GM21528 (cell line): ENCODE results near the gene FAM180A.

Experiments
- ATAC-seq: cut with Tn5 transposase; IDR thresholded peaks from one replicate; pipeline ENCODE4 v1.9.1; 2021; ENCODE audit warnings: mild to moderate bottlenecking, moderate library complexity; ENCODE audit not compliant: unreplicated experiment, low FRiP score

The FAM180A gene

GRCh38 chr7:135685306-135686084 lies 63.1 kb downstream of the FAM180A start:
- ATAC-seq, result no peak

GRCh38 chr7:135684699-135685098 lies 63.9 kb downstream of the FAM180A start:
- ATAC-seq, result no peak

GRCh38 chr7:135684136-135684535 lies 64.5 kb downstream of the FAM180A start:
- no peak for ATAC-seq

GRCh38 chr7:135683609-135684008 lies 65.0 kb downstream of the FAM180A start:
- no peak for ATAC-seq

GRCh38 chr7:135682191-135682590 lies 66.4 kb downstream of the FAM180A start:
- no peak for ATAC-seq

GRCh38 chr7:135681762-135682161 lies 66.9 kb downstream of the FAM180A start:
- ATAC-seq, result no peak
